Suppressor macrophage treated with lipopolysaccharide for 4 hours (primary cell): ENCODE measurements around the gene KIF9.
"Not testable (repeated sequence)": the region's sequence is repeated elsewhere in the genome, so short reads cannot be mapped to it uniquely, and the experiment has no call there.

Source experiments
- DNase-seq: peaks from one replicate; pipeline ENCODE4 v3.0.0-alpha.2; 2020

The KIF9 gene

DNA sequence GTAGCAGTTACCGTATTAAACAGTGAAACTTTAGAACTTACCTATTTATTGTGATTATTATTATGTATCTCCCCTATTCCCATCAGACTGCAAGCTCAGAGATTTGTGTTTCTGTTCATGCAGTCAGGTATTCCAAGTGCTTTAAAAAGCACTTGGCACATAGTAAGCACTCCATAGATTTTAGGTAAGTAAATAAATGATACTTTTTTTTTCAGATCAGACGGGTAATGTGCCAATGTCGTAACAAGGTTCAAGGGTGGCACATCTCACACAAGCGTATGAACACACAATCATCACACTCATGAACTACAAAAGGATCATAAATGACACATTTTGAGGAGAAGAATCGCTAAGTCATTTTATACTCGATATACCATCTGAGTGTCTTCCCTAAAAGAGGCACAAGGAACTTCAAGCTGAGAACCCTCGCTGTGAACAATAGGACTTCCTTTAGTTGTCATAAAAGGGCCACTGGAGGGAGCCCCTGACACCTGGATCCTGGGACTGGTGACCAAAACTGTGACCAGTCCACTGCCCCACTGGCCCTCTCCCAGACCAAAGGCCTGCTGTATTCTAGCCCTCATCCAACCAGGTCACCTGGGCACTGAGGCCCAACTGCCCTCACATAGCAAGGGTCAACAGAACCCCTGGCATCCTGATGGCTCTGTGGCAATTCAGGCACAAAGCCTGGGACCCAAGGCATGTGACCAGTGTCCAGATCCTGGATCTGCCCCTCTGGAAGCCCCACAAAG is 32.1 kb downstream of the KIF9 start:
- DNase-seq: peak; percentile 73

DNA sequence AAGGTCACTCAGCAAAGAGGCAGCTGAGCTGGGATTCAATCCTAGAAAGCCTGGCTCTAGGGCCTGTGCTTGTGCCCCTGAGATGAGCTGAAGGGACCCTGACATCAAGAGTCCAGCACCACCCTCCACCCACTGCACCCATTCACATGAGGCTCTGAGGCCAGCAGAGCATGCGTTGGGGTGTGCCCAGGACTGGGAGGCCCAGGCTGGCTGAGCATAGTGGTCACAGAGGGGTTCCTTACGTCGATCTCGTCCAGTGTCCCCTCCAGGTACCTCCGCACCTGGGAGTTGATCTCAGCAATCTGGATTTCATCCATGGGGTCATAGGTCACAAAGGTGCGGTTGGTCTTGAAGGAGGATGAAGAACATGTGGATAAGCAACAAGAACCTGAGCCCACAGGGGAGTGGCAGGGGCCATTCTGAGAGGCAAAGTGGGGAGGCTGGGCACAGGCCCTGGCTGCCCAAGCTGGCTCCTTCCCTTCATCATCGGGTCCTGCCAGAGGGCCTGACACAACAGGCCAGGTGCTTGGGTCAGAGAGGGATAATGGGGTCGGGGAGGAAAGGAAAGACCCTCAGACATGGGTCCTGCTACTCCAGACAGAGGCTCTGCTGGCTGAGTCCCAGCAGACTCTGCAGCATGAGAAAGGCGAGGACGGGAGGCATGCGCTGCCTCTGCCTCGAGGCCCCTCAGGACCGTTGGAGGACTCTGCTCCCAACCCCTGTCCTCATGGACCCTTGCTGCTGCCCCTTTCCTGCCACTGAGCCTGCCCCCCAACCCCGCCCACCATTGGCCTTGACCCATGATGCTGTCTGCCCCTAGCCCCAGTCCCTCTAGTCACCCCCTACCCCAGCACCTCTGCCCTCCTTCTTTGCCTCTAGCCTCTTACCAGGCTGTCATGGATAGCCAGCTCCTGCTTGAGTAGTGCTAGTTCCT is 35.2 kb downstream of the KIF9 start:
- DNase-seq: no peak

DNA sequence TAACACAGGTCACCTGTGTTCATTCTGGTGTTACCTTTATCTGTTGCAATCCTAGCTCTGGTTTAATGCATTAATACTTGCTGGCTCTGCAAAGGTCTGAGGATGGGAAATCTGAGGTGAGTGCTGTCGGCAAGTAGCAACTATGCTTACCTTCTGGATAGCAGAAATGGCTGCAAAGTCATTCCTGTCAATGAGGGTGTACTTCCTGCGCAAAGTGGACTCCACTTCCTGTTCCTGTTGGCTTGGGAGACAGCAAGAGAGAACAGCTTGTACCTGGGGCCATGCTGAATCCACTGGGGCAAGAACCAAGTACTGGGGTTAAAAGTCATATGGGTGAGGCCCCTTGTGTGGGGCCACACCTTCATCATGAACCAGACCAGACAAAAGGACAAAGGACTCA is 37.3 kb downstream of the KIF9 start:
- no peak for DNase-seq

DNA sequence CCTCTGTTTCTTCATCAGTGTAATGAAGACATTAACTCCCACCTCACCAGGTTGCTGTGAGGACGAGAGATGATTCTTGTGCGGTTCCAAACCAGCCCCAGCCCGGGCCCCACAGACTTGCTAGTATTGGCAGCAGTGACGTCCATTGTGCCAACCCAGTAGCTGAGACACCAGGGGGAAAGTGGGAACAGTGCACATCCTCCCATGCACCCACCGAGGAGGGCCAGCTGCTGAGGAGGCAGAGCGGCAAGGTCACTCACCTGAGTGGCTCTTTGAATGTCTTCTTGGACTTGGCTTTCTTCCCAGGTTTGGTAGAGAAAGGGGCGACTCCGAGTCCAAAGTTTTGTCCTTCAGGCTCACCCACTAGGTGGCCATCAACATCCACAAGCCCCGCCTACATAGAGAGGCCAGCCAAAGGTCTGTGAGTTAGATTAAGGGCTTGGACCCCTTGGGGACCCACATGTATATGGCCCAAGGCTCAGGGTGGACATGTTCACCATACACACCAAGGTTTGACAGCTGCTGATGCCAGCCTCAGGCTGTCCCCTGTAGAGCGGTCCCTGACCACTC is 38.0 kb downstream of the KIF9 start:
- no peak for DNase-seq

DNA sequence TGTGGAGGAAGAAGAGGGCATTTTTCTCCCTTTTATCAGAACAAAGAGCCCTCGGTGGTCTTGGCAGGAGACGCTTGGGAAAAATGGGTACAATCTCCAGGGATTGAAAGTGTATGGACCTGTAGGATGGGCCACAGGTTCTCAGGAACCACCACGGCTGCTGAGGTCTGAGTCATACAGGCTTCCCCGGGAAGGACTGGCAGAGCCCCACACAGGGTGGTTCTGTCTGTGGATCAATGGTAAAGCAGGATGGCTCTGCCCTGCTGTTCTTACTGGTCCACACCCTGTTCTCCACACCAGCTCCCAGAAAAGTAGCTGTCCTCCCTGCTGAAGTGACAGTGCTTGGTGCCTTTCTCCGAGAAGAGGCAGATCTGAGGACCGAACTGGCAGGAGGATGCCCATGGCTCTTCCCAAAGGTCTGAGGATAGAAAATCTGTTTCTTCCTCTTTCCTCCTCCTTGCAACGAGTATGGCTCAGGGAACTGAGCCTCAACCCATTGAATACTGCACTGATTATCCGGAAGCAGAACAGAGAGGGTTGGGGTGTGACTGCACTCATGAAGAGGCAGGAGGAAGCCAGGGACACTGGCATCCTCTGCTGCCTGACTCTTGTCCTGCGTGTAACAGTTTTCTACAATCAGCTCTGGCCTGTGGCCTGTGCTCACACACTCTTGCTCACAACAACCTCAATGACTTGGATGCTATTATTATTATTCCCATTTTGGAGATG is 39.0 kb downstream of the KIF9 start:
- DNase-seq: no peak

DNA sequence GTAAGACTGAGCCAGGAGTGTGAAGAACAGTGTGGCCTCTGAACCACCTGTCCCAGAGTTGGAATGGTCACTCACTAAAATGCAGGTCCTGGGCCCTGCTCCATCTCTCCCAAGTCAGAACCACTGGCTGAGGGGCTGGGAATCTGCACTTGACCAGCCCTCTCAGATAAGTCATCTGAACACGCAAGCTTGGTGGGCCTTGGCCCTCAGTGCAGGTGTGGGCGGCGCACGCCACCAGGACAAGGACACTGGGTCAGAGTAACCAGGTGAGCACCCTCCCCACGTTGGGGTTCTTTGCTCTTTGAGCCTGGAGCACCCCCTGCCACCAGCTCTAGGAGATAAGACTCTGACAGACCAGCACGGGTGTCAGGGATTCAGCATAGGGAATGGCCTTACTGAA is 42.7 kb downstream of the KIF9 start:
- no peak for DNase-seq

DNA sequence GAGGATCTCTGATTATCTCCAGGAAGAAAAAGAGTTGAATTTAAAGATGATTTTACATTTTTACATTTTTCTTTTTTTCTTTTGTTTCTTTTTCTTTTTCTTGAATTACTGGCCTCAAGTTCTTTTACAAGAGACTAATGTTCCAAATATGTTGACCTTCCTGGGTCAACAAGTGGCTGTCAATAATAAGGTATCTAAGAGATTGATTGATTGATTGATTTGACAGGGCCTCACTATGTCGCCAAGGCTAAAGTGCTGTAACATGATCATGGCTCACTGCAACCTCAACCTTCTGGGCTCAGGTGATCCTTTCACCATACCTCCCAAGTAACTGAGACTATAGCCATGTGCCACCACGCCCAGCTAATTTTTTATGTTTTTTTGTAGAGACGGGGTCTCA is 44.6 kb downstream of the KIF9 start:
- DNase-seq: no peak

DNA sequence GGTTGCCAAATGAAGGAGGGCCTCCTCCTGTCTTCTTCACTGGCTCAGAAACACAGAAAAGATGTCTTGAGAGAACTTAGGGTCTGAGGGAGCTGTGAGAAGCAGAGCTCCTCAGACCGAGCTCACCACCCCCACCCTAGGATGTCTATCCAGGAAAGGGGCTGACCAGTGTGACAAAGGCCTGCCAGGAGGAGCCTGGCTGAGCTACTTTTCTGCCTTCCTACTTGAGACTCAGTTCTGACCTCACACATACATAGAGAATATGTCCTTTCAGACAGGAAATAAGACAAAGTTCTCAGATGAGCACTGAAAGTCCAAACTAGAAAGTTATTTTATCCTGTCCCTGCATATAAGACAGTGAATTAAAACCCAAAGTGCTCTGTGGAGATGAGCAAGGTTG is 54.5 kb downstream of the KIF9 start:
- DNase-seq: no peak

DNA sequence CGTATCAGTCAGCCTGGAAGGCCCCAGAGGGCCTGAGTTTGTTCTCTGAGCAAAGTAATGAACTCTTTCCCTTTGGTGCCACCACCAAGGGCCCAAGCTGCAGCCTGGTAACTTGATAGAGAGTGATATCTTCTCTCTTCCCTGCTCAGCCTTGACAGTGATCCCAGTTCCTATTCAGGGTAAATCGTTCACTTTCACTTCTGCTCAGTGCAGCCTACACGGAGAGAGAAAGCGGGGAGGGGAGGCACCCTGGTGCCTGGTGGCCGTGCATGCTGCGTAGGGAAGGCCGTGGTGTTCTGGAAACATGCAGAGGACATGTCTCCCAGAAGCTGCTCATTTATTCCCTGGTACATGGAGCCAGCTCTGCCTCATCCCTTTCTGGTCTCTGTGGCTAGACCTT is 54.9 kb downstream of the KIF9 start:
- peak; percentile 78 for DNase-seq

DNA sequence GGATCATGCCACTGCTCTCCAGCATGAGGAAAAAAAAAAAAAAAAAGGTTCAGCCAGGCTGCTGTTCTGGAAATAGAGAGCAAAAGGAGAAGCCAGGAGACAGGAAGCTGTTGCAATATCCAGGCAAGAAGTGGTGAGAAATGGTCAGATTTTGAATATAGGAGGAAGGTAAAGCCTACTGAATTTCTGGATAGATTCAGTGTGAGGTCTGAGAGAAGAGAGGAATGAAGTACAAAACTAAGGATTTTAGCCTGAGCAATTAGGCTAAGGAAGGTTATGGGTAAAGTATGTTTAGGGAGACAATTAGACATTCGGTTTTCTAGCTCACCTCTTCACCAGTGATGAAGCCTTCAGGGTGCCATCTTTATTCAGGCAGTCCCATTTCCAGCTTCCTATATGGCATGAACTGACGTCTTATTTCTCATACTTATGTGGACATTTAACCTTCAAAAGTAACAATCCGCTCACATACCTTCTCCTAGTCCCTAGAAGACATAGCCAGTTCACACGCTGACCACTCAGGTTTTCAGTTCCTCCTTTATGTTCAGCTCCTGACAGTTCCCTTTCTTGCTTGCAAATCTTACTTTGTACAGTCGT is 57.2 kb downstream of the KIF9 start:
- peak; percentile 71 for DNase-seq

DNA sequence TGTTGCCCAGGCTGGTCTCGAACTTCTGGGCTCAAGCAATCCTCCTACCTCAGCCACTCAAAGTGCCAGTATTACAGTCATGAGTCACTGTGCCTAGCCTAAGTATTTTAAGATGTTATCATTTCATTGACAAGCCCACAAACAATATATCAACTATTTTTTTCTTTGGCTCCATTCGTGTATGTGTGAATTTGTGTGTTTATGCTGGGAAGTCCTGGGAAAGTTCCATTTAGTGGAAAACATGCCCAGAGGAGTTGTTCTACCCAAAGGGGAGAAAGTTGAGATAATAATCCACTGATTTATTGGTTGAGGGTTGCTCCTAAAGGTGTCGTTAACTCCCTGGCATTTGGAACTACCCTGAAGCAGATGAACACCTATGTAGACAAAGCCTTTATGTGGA is 58.8 kb downstream of the KIF9 start:
- DNase-seq: no peak

DNA sequence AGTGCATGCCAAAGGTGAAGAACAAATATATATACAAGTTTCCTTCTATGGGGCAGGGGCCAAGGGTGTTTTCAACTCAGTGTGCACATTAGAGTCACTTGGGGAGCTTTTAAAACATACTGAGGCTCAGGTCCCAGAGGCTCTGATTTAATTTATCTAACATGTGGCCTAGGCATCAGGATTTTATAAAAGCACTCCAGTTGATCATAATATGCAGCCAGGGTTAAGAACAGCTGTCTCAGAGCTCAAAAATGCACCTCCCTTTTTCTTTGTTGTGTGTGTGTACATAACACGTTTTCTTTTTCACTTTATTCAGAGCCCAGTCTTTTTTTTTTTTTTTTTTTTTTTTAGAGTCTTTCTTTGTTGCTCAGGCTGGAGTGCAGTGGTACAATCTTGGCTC is 60.8 kb downstream of the KIF9 start:
- no peak for DNase-seq

DNA sequence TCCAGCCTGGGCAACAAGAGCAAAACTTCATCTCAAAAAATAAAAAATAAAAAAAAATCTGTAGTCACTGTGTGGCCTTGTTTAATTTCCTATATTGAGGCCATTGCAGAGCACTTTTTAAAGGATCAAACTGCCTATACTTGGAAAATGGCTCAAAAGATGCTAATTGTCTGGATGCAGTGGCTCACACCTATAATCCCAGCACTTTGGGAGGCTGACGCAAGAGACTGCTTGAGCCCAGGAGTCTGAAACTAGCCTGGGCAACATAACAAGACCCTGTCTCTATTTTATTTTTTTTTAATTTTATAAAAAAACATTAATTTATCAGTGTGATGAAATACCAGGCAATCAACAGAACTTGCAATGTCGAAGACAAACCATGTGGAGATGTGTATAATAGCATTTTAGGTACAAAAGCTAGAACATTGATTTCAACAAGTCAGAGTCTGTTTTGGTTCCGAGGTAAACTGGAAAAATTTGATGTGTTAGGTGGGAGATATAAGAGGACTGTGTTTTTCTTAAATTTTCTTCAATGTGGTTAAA is 71.7 kb downstream of the KIF9 start:
- no peak for DNase-seq

DNA sequence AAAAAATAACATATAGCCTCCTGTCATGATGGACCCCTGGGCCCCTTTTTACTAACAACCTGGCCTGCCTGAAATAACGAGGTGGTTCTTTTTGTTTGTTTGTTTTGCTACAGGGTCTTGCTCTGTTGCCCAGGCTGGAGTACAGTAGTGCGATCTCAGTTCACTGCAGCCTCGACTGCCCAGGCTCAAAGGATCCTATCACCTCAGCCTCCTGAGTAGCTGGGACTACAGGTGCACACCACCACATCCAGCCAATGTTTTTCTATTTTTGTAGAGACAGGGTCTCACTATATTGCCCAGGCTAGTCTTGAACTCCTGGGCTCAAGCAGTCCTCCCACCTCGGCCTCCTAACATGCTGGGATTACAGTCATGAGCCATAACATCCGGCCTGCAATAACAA is 76.6 kb downstream of the KIF9 start:
- DNase-seq: not testable (repeated sequence)

DNA sequence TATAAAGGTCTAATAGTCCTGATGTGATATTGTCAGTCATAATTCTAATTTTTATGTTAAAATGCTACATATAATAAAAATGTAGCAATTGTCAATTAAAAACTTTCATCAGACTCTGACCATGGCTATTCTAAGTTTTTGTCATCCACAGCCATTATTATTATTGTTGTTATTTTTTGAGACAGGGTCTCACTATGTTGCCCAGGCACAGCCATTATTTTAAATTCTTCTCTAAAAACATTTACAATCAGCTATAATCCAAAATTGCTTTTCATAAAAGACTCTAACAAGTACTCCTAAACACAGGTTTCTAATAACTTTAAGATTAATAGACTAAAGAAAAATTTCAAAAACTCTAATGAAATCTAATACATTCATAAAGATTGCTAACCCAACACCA is 77.7 kb downstream of the KIF9 start:
- no peak for DNase-seq

DNA sequence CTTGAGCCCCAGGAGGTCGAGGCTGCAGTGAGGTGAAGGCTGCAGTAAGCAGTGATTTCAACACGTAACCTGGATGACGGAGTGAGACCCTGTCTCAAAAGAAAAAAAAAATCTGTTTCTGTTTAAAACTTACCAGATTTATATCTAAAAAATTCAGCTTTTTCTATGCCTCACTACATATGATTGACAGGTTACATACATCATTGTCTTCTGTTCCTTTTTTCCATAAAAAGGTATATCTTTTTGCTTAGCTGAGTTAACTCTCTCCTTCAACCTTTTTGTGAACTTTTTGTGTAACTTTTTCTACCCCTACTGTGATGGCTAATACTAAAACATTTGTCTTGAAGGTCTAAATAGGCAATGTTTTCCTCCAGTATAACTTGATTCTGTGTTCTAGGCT is 80.1 kb downstream of the KIF9 start:
- DNase-seq: no peak

DNA sequence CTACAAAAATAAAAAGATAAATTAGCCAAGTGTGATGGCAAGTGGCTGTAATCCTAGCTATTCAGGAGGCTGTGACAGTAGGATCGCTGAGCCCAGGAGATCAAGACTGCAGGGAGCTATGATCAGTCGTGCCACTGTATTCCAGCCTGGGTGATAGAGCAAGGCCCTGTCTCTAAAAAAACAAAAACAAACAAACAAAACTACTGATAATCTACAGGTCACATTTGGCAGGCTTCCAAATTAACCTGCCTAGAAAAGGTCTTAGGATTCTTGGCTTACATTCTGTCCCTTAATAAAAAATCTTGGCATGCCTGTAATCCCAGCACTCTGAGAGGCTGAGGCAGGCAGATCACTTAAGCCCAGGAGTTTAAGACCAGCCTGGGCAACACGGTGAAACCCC is 85.3 kb downstream of the KIF9 start:
- no peak for DNase-seq

DNA sequence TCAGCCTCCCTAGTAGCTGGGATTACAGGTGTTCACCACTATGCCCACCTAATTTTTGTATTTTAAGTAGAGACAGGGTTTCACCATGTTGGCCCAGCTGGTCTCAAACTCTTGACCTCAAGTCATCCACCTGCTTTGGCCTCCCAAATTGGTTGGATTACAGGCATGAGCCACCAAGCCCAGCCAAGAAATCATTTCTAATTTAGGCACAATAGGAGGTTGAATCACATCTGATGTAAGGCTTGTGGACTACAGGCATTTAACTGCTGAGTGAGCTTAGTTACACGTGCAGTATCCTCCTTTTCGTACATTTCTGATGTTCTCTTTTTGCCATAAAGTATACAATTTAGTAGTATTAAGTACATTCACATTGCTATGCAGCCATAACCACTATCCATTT is 87.6 kb downstream of the KIF9 start:
- no peak for DNase-seq

DNA sequence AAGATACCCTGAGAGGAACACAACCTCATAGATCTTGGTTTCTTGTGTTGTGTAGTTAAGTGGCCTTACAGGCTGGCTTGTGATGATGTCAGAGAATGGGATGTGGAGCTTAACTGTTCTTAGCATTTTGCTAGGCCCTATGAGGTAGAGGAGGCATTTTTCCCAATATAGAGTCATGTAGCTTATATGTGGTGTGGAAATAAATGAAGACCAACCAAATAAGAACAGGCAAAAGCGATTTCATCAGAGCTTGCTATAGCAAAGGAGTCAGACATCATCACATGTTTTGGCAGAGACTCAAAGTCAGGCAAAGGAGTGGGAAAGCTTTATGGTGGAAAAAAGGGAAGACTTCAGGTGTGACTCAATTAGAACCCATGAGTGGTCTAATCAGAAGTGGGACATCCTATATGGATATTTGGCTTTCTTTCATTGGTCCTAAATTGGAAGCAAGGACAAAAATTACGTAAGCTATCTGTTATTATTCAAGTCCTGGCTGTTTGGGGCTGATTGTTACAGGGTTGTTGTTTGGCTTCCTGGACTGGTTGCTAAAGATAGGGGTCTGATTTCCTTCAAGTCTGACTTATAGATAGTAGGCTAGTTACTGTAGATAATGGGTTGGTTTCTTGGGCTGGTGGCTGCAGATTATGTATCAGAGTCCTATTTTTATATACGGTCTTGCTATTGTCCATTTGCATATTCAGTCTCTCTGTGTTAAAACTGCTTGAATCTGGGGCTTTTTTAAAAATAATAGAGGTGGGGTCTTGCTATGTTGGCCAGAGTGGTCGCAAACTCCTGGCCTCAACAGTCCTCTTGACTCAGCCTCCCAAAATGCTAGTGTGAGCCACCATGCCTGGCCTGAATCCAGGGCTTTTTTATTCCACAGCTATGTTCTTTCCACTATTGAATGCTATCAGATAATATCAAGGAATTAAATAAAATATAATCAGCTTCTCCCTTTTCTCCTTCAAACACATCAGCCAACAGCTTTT is 88.4 kb downstream of the KIF9 start:
- peak; percentile 12 for DNase-seq

DNA sequence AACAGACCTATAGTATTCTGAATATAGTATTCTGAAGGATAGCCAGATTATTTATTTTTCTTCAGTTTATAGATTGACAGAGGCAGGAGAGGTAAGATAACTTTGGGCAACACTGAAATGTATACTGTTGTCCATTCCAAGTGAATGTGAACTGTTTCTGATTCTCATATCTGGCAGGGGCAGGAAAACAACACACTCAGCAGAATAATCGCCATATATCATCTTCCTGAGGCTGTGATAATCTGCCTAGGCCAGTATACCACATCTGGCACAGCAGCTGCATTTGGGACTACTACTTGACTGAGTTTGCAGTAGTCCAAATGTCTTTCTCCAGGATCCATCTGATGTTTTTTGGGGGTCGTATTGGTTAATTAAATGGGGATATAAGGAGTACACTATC is 96.3 kb downstream of the KIF9 start:
- no peak for DNase-seq

DNA sequence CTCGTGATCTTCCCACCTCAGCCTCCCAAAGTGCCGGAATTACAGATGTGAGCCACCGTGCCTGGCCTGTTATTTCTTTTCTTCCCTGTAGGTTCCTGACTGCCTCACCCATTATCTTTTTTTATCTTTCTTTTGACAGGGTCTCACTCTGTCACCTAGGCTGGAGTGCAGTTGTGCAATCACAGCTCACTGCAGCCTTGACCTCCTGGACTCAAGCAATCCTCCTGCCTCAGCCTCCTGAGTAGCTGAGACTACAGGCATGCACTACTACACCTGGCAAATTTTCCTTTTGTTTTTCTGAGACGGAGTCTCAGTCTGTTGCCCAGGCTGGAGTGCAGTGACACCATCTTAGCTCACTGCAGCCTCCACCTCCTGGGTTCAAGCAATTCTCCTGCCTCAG is 100.9 kb downstream of the KIF9 start:
- DNase-seq: not testable (repeated sequence)
